H1 (cell line): ENCODE results near the gene GRID2. TPM values are rescaled to one million over a fixed set of nuclear protein-coding genes. Genes with fewer than 3 reads are reported as not detected.

Experiments
- CTCF ChIA-PET: fragments of 300-600 bp; sonication (Branson Sonifier 250); formaldehyde crosslinking; loops from one replicate; lab custom pipeline; 2021; ENCODE audit not compliant: partially characterized antibody; lab: Charles Lee
- POLR2A ChIA-PET: fragments of 300-600 bp; sonication (Branson Sonifier 250); formaldehyde crosslinking; loops from one replicate; lab custom pipeline; 2021; ENCODE audit warnings: inconsistent platforms; ENCODE audit not compliant: partially characterized antibody; lab: Charles Lee
- DNase-seq, 2 experiments: peaks; one replicate each; pipeline versions ENCODE4 v3.0.0 to v3.0.0-alpha.2; 2010 to 2022; ENCODE audit warnings: low spot score in 2 of 2, low read depth in 1 of 2, mixed read lengths in 1 of 2
- FAIRE-seq: peaks from 2 replicates; lab custom pipeline; 2011; peaks lifted over from hg19 to GRCh38; lab: Jason Lieb, UNC
- H2AFZ ChIP-seq: 2 replicates; pipeline ENCODE4 v1.8.1; 2012; ENCODE audit warnings: low read length, inconsistent platforms
- H2AK5ac ChIP-seq: 2 replicates; pipeline ENCODE4 v1.6.1; 2013; ENCODE audit warnings: low read depth, low read length
- H2BK120ac ChIP-seq: replicated peaks from 2 replicates; pipeline ENCODE3; 2013; ENCODE audit warnings: low read depth, low read length, inconsistent platforms
- H2BK12ac ChIP-seq: 2 replicates; pipeline ENCODE4 v1.6.1; 2013; ENCODE audit warnings: low read depth, low read length
- H2BK15ac ChIP-seq: 2 replicates; pipeline ENCODE4 v1.6.1; 2013; ENCODE audit warnings: low read length
- H2BK20ac ChIP-seq: 2 replicates; pipeline ENCODE4 v1.6.1; 2013; ENCODE audit warnings: low read length
- H2BK5ac ChIP-seq: 2 replicates; pipeline ENCODE4 v1.6.1; 2013; ENCODE audit warnings: low read depth, low read length
- H3K14ac ChIP-seq: 2 replicates; pipeline ENCODE4 v1.6.1; 2013; ENCODE audit warnings: inconsistent platforms; ENCODE audit not compliant: insufficient read length
- H3K18ac ChIP-seq: 2 replicates; pipeline ENCODE4 v1.6.1; 2013; ENCODE audit warnings: low read length; ENCODE audit errors: extremely low read depth
- H3K23ac ChIP-seq: 2 replicates; pipeline ENCODE4 v1.6.1; 2013; ENCODE audit warnings: inconsistent platforms; ENCODE audit not compliant: insufficient read length
- H3K23me2 ChIP-seq: 2 replicates; pipeline ENCODE4 v1.6.1; 2013; ENCODE audit warnings: low read depth, low read length
- H3K27ac ChIP-seq: 2 replicates; pipeline ENCODE4 v1.6.1; 2011; ENCODE audit warnings: low read depth, low read length, inconsistent platforms
- H3K27me3 ChIP-seq, 4 experiments: replicated peaks in 1 of 4; 1 replicate in 1 of 4; 2 replicates in 3 of 4; pipeline versions ENCODE4 v1.6.1 to v1.8.1; 2011 to 2013; ENCODE audit warnings: low read length in 3 of 4, mild to moderate bottlenecking in 3 of 4, inconsistent platforms in 2 of 4, mixed read lengths in 2 of 4, moderate library complexity in 1 of 4; ENCODE audit not compliant: control insufficient read depth in 3 of 4, insufficient read depth in 3 of 4; ENCODE audit errors: extremely low read depth in 1 of 4
- H3K36me3 ChIP-seq, 4 experiments: 2 replicates each; pipeline versions ENCODE4 v1.6.1 to v1.8.1; 2011 to 2013; ENCODE audit warnings: mild to moderate bottlenecking in 4 of 4, low read length in 3 of 4, moderate library complexity in 2 of 4, control low read depth in 1 of 4, inconsistent platforms in 1 of 4; ENCODE audit not compliant: insufficient read depth in 4 of 4, control insufficient read depth in 2 of 4
- H3K4ac ChIP-seq: replicated peaks from 2 replicates; pipeline ENCODE3; 2013; ENCODE audit warnings: low read length, low read depth, mixed read lengths, inconsistent platforms; ENCODE audit not compliant: insufficient read length
- H3K4me1 ChIP-seq, 4 experiments: replicated peaks in 1 of 4; 1 replicate in 1 of 4; 2 replicates in 3 of 4; pipeline versions ENCODE4 v1.6.1 to v1.8.1; 2011 to 2013; ENCODE audit warnings: low read length in 3 of 4, inconsistent platforms in 2 of 4, mixed read lengths in 1 of 4; ENCODE audit not compliant: insufficient read depth in 4 of 4, control insufficient read depth in 3 of 4
- H3K4me2 ChIP-seq, 2 experiments: 2 replicates each; pipeline versions ENCODE4 v1.6.1 to v1.8.1; 2011 to 2013; ENCODE audit warnings: low read depth in 2 of 2, low read length in 2 of 2, control low read depth in 1 of 2, inconsistent platforms in 1 of 2, mild to moderate bottlenecking in 1 of 2; ENCODE audit not compliant: insufficient read depth in 1 of 2
- H3K4me3 ChIP-seq, 4 experiments: fragments of 200-600, 300-600 bp in 1 of 4; sonication (generic), shearing (Covaris generic), sonication (Bioruptor Twin) in 1 of 4; 2 replicates each; pipeline versions ENCODE4 v1.5.1 to v1.8.1; 2011 to 2016; ENCODE audit warnings: low read length in 4 of 4, low read depth in 3 of 4, control low read depth in 2 of 4, inconsistent platforms in 2 of 4, mild to moderate bottlenecking in 2 of 4, mixed read lengths in 1 of 4, moderate library complexity in 1 of 4; ENCODE audit not compliant: insufficient read depth in 2 of 4; ENCODE audit errors: extremely low read depth in 1 of 4
- H3K56ac ChIP-seq: replicated peaks from 2 replicates; pipeline ENCODE3; 2013; ENCODE audit warnings: low read depth, mild to moderate bottlenecking, mixed read lengths, low read length, inconsistent platforms; ENCODE audit not compliant: insufficient read length
- H3K79me1 ChIP-seq: 2 replicates; pipeline ENCODE4 v1.6.1; 2013; ENCODE audit warnings: low read depth, low read length, control low read depth
- H3K79me2 ChIP-seq, 2 experiments: 2 replicates each; pipeline versions ENCODE4 v1.6.1 to v1.8.1; 2012 to 2013; ENCODE audit warnings: low read length in 2 of 2, mild to moderate bottlenecking in 2 of 2, inconsistent platforms in 1 of 2; ENCODE audit not compliant: insufficient read depth in 2 of 2, control insufficient read depth in 1 of 2
- H3K9ac ChIP-seq, 4 experiments: replicated peaks in 1 of 4; 1 replicate in 1 of 4; 2 replicates in 3 of 4; pipeline versions ENCODE4 v1.6.1 to v1.8.1; 2011 to 2013; ENCODE audit warnings: low read depth in 3 of 4, low read length in 3 of 4, control low read depth in 2 of 4, mild to moderate bottlenecking in 2 of 4, moderate library complexity in 2 of 4, inconsistent platforms in 1 of 4; ENCODE audit errors: extremely low read depth in 1 of 4
- H3K9me3 ChIP-seq, 2 experiments: 2 replicates each; pipeline versions ENCODE4 v1.6.1 to v1.8.1; 2012 to 2013; ENCODE audit warnings: mild to moderate bottlenecking in 2 of 2, moderate library complexity in 2 of 2, control low read depth in 1 of 2, inconsistent platforms in 1 of 2, low read depth in 1 of 2, low read length in 1 of 2, mixed read lengths in 1 of 2; ENCODE audit not compliant: insufficient read depth in 2 of 2
- H4K20me1 ChIP-seq, 2 experiments: replicated peaks in 1 of 2; 2 replicates each; pipeline versions ENCODE3 to v1.8.1; 2011 to 2013; ENCODE audit warnings: inconsistent platforms in 2 of 2, low read length in 2 of 2, mild to moderate bottlenecking in 1 of 2; ENCODE audit not compliant: insufficient read depth in 2 of 2, control insufficient read depth in 1 of 2
- H4K5ac ChIP-seq: 2 replicates; pipeline ENCODE4 v1.6.1; 2013; ENCODE audit warnings: low read length, low read depth, mixed read lengths, inconsistent platforms; ENCODE audit not compliant: insufficient read length
- H4K8ac ChIP-seq: 2 replicates; pipeline ENCODE4 v1.8.0; 2013; ENCODE audit warnings: mild to moderate bottlenecking, moderate library complexity, low read length, inconsistent platforms; ENCODE audit not compliant: insufficient read depth; ENCODE audit errors: extremely low read depth
- H4K91ac ChIP-seq: replicated peaks from 2 replicates; pipeline ENCODE3; 2013; ENCODE audit warnings: low read length, mixed read lengths, inconsistent platforms; ENCODE audit not compliant: insufficient read length
- BCL11A ChIP-seq, 2 experiments: IDR thresholded peaks; one replicate each; pipeline ENCODE4 v1.6.1; 2011; ENCODE audit warnings: low read depth in 2 of 2, low read length in 2 of 2, mild to moderate bottlenecking in 2 of 2
- CBX5 ChIP-seq: fragments of 300-800, 300-1000 bp; sonication (generic); IDR thresholded peaks from 2 replicates; pipeline ENCODE4 v1.7.1; 2016; ENCODE audit warnings: antibody characterized with exemption, low read length, low read depth
- FOSL1 ChIP-seq: IDR thresholded peaks from 2 replicates; pipeline ENCODE4 v1.6.1; 2011; ENCODE audit warnings: mild to moderate bottlenecking, low read depth, low read length, moderate library complexity; ENCODE audit not compliant: insufficient read depth
- GABPA ChIP-seq: IDR thresholded peaks from 2 replicates; pipeline ENCODE4 v1.6.1; 2011; ENCODE audit warnings: mild to moderate bottlenecking, low read length, moderate library complexity, borderline replicate concordance; ENCODE audit not compliant: insufficient read depth
- HDAC2 ChIP-seq, 2 experiments: fragments of 300-600 bp in 1 of 2; sonication (generic) in 1 of 2; IDR thresholded peaks; 2 replicates each; pipeline ENCODE4 v1.6.1; 2011 to 2012; ENCODE audit warnings: low read depth in 2 of 2, low read length in 2 of 2, mild to moderate bottlenecking in 2 of 2, moderate library complexity in 2 of 2, borderline replicate concordance in 1 of 2, inconsistent platforms in 1 of 2
- JUN ChIP-seq: IDR thresholded peaks from 2 replicates; pipeline ENCODE4 v1.6.1; 2011; ENCODE audit warnings: low read depth, mild to moderate bottlenecking, improper control_type of control experiment, low read length
- KDM4A ChIP-seq: IDR thresholded peaks from one replicate; pipeline ENCODE4 v1.7.1; 2012; ENCODE audit warnings: low read depth, mild to moderate bottlenecking, moderate library complexity, low read length, inconsistent platforms; ENCODE audit not compliant: severe bottlenecking
- MAX ChIP-seq: IDR thresholded peaks from 2 replicates; pipeline ENCODE4 v1.6.1; 2012; ENCODE audit warnings: inconsistent platforms
- POLR2AphosphoS5 ChIP-seq: IDR thresholded peaks from 2 replicates; pipeline ENCODE4 v1.6.1; 2011; ENCODE audit warnings: low read depth, low read length
- RBBP5 ChIP-seq: IDR thresholded peaks from 2 replicates; pipeline ENCODE4 v1.7.1; 2012; ENCODE audit warnings: low read depth, mild to moderate bottlenecking, inconsistent platforms, low read length, moderate library complexity, borderline replicate concordance
- RNF2 ChIP-seq: fragments of 200-900, 300-1000 bp; sonication (generic); IDR thresholded peaks from 2 replicates; pipeline ENCODE4 v1.7.1; 2016; ENCODE audit warnings: borderline replicate concordance, low read depth, mild to moderate bottlenecking, antibody characterized with exemption, low read length; ENCODE audit not compliant: poor library complexity, severe bottlenecking; ENCODE audit errors: missing control alignments
- SIRT6 ChIP-seq: IDR thresholded peaks from one replicate; pipeline ENCODE4 v1.7.1; 2012; ENCODE audit warnings: low read length, inconsistent platforms
- SP2 ChIP-seq: IDR thresholded peaks from 2 replicates; pipeline ENCODE4 v1.6.1; 2012; ENCODE audit warnings: mild to moderate bottlenecking, low read length, inconsistent platforms
- SP4 ChIP-seq: IDR thresholded peaks from 2 replicates; pipeline ENCODE4 v1.6.1; 2012; ENCODE audit warnings: low read length, inconsistent platforms
- TAF1 ChIP-seq: IDR thresholded peaks from 2 replicates; pipeline ENCODE4 v1.6.1; 2011; ENCODE audit warnings: mild to moderate bottlenecking, low read depth, low read length
- WGBS, 2 experiments: shearing (Covaris generic) in 1 of 2; methylation state at CpG; one replicate each; pipeline versions ENCODE4 v1.1.6 to v1.1.7; 2013 to 2015; ENCODE audit warnings: low lambda C conversion rate in 2 of 2, mixed read lengths in 2 of 2, inconsistent platforms in 1 of 2, low coverage in 1 of 2, missing lambda C conversion rate in 1 of 2; ENCODE audit not compliant: insufficient replicate concordance in 2 of 2, insufficient coverage in 1 of 2, insufficient read length in 1 of 2; ENCODE audit errors: extremely low coverage in 1 of 2, missing lambda C conversion rate in 1 of 2; 5-methylcytosine and 5-hydroxymethylcytosine counted together
- polyA plus RNA-seq, 7 experiments: library from polyadenylated mRNA; depleted of rRNA in 3 of 7; stranded (reverse) in 5 of 7; unstranded in 2 of 7; fragments of >200 nt in 5 of 7; fragments of 200-250 nt in 2 of 7; gene quantifications; 1 replicate in 5 of 7; 2 replicates in 1 of 7; 4 replicates in 1 of 7; pipeline versions ENCODE4 v1.2.1 to v1.2.3, GENCODE V29; 2011 to 2013; ENCODE audit warnings: missing spikeins in 2 of 7, mixed read lengths in 2 of 7
- total RNA-seq: library from RNA; stranded (reverse); fragmentation: NEBNext Ultra II Directional; extraction: Animal tissue kit (Norgen Biotek cat#: 25700); gene quantifications from 2 replicates; pipeline ENCODE4 v1.2.1, GENCODE V29; 2021

Gene GRID2
- total and polyA plus RNA-seq, 2 of the 8 experiments (the other 6 are each of a cell fraction or from before 2014, with no cell fraction given) = 31.1 to 81.9 TPM

- DNase-seq (no peak), FAIRE-seq (no peak)
- Histone ChIP-seq H4K8ac (no peak overlapping the region), H3K18ac (no peak overlapping the region), H3K9me3 (no peaks in the 10 kb centered on the region), H2BK120ac (no peak overlapping the region), H3K36me3 (no peaks in the 10 kb centered on the region), H3K23me2 (no peaks in the 10 kb centered on the region), H3K4me2 (no peak overlapping the region), H4K5ac (no peak overlapping the region), H3K27ac (no peak overlapping the region), H4K91ac (no peak overlapping the region), H3K79me2 (peaks cover 0 to 2% of the 10 kb centered on the region in 2 experiments; a peak in 2 of 4 replicates), H2BK12ac (no peak overlapping the region), H2BK15ac (no peak overlapping the region), H3K23ac (no peak overlapping the region), H2BK5ac (no peak overlapping the region), H3K27me3 (no peaks in the 10 kb centered on the region), H3K79me1 (no peaks in the 10 kb centered on the region), H3K4ac (no peak overlapping the region), H3K9ac (no peak overlapping the region), H2AFZ (no peak overlapping the region), H3K56ac (no peak overlapping the region), H2AK5ac (no peak overlapping the region), H3K4me1 (no peaks in the 10 kb centered on the region), H3K14ac (no peak overlapping the region), H4K20me1 (no peaks in the 10 kb centered on the region), H3K4me3 (no peak overlapping the region), H2BK20ac (no peak overlapping the region)
- ChIA-PET POLR2A (no interaction called here), CTCF (no interaction called here)
- 88% methylated on average over 1 of the region's 1 CpG; no CpG with 5 or more reads in 1 of the 2 experiments for WGBS, 2 experiments
- TF ChIP-seq SIRT6 (no peak), SP2 (no peak), TAF1 (no peak), KDM4A (no peak), MAX (no peak), FOSL1 (no peak), GABPA (no peak), RNF2 (no peak), RBBP5 (no peak), BCL11A (IDR thresholded peaks at IDR 0.05; ENCODE audit: low read depth in 2 of 2, low read length in 2 of 2) (no peak), HDAC2 (IDR thresholded peaks at IDR 0.05; ENCODE audit: borderline replicate concordance in 1 of 2, low read depth in 2 of 2, low read length in 2 of 2) (no peak), JUN (no peak), POLR2AphosphoS5 (no peak), CBX5 (no peak), SP4 (no peak)
These were observed 581.9 kb downstream of the GRID2 start for GRCh38 chr4:92885632-92886031.
